Nephron (organoid): ENCODE results near the gene ASTL.
A peak's percentile ranks its signal among the peaks of the same experiment; 100 is the strongest.

ENCODE experiments used
- H3K27ac Mint-ChIP-seq, 3 experiments: 2 replicates each; pipeline ENCODE4 v1.8.0; 2020; ENCODE audit warnings: mixed read lengths in 3 of 3, mild to moderate bottlenecking in 2 of 3, moderate library complexity in 1 of 3
- H3K27me3 Mint-ChIP-seq: 2 replicates; pipeline ENCODE4 v1.8.0; 2021; ENCODE audit warnings: low read depth, mild to moderate bottlenecking, moderate library complexity, mixed read lengths
- H3K36me3 Mint-ChIP-seq: 2 replicates; pipeline ENCODE4 v1.8.0; 2020; ENCODE audit warnings: low read depth, mixed read lengths
- H3K4me1 Mint-ChIP-seq: 2 replicates; pipeline ENCODE4 v1.8.0; 2020; ENCODE audit warnings: mixed read lengths
- H3K4me3 Mint-ChIP-seq, 3 experiments: 2 replicates each; pipeline ENCODE4 v1.8.0; 2020; ENCODE audit warnings: mild to moderate bottlenecking in 3 of 3, mixed read lengths in 3 of 3, moderate library complexity in 2 of 3
- H3K9me3 Mint-ChIP-seq: 2 replicates; pipeline ENCODE4 v1.8.0; 2020; ENCODE audit warnings: mixed read lengths
- CTCF ChIP-seq, 3 experiments: fragments of 200-600 bp; sonication (generic); IDR thresholded peaks; one replicate each; pipeline ENCODE4 v1.5.0; 2021; ENCODE audit warnings: antibody characterized with exemption in 3 of 3; ENCODE audit not compliant: unreplicated experiment in 3 of 3

The ASTL gene

DNA sequence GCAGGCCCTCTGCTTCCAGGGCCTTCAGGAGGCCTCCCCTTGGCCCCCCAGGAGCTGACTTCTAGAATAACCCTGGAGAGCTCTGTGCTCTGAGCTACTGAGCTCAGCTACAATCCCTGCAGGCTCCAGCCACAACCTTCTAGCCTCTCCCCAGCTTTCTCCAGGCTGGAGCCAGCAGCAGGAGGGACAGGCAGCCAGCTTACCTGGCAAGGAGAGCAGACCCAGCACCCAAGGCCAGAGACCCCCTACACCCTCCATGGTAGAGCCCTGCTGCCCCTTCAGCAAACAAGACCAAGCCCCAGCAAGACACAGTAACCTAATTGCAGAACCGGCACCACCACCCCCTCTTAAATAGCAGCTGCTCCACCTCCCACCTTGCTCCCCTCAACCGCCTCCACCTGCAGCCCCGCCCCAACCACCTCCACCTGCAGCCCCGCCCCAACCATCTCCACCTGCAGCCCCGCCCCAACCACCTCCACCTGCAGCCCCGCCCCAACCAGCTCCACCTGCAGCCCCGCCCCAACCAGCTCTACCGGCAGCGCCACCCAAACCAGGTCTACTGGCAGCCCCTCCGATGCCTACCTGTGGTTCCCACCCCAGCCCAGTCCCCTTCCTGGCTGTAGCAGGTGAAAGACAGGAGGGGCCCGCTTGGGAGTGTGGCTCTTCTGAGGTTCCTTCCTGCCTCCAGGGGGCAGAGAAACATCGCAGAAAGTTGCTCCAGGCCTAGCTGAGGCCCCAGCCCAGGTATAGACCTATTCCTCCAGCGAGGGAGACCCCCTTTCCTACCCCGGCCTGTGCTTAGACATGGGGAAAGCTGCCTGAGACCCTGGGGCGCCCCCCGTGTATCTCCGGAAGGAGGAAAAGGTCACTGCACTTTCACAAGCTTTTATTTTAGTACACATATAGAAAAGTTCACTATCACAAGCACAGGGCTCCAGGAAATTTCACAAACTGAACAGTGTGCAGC, at the start of gene ASTL:
Gene ASTL (minus strand): TSS at position 324 of the 967 bp plus-strand sequence. CDS start 66 bp downstream, at position 258.
- peak; percentile 58 to 64 (median 61) for TF ChIP-seq CTCF (IDR thresholded peaks at IDR 0.05; ENCODE audit: unreplicated experiment in 3 of 3)
- Mint-ChIP-seq H3K4me3 (no peak within 1 kb of the TSS), H3K36me3 (no peaks in the 10 kb centered on the region), H3K4me1 (peaks cover 4% of the 10 kb centered on the region), H3K27me3 (peaks cover 28% of the 10 kb centered on the region), H3K9me3 (no peaks in the 10 kb centered on the region), H3K27ac (no peak within 1 kb of the TSS)

GRCh38 chr2:96186562-96186961, 48.3 kb upstream of the ASTL start:
- Mint-ChIP-seq H3K27me3 (no peaks in the 10 kb centered on the region), H3K36me3 (peaks cover 58% of the 10 kb centered on the region)

DNA sequence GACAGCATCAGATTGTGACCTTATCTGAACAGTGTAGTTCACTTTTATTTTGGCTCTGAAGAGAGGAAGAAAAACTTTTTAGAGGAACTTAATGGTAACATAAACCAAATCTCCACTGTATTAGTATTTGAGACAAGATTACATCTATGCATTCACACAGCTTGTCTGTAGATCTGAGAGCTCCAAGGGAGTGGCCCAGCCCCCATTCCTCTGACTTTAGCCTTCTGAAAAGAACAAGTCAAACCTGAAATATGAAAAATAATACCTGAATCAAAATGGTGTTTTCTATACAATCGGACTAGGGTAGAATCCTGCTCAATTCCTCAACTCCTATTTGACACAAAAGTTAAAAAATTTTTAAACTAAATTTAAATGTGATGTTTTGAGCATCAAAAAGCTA, 47.2 kb upstream of the ASTL start:
- Mint-ChIP-seq H3K27ac (no peak overlapping the region), H3K4me1 (no peaks in the 10 kb centered on the region), H3K36me3 (peaks cover 53% of the 10 kb centered on the region), H3K9me3 (no peaks in the 10 kb centered on the region), H3K4me3 (no peak overlapping the region), H3K27me3 (no peaks in the 10 kb centered on the region)
- no peak for TF ChIP-seq CTCF (IDR thresholded peaks at IDR 0.05; ENCODE audit: unreplicated experiment in 3 of 3)

More at GRCh38 chr2:96186562-96186961, 48.3 kb upstream of the ASTL start:
- TF ChIP-seq CTCF (IDR thresholded peaks at IDR 0.05; ENCODE audit: unreplicated experiment in 3 of 3), result no peak
- Mint-ChIP-seq H3K27ac (no peak overlapping the region), H3K4me1 (no peaks in the 10 kb centered on the region), H3K9me3 (no peaks in the 10 kb centered on the region), H3K4me3 (no peak overlapping the region)

- Mint-ChIP-seq H3K27ac (no peak overlapping the region), H3K36me3 (peaks cover 53% of the 10 kb centered on the region), H3K4me3 (no peak overlapping the region), H3K4me1 (no peaks in the 10 kb centered on the region), H3K9me3 (no peaks in the 10 kb centered on the region), H3K27me3 (peaks cover under 1% of the 10 kb centered on the region)
- no peak for TF ChIP-seq CTCF (IDR thresholded peaks at IDR 0.05; ENCODE audit: unreplicated experiment in 3 of 3)
Measured at GRCh38 chr2:96184989-96185388, 46.7 kb upstream of the ASTL start.

DNA sequence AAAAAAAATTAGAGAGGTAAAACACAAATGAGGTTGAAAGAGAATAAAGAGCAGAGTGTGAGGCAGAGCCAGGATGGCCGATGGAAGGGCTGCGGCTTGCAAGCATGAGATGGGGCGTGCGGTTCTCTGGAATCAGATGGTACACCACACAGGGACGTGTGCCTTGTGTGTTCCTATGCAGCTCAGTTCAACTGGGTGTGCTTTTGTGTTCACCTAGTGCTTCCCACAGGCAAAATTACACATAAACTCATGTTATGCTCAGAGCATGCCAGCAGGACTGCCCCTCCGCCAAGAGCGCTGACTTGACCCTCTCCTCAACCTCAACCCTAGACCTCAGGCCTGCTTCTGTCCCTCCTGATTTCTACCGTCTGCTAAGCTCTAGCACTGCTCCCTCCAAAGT, 45.9 kb upstream of the ASTL start:
- no peak for TF ChIP-seq CTCF (IDR thresholded peaks at IDR 0.05; ENCODE audit: unreplicated experiment in 3 of 3)
- Mint-ChIP-seq H3K4me3 (no peak overlapping the region), H3K4me1 (no peaks in the 10 kb centered on the region), H3K27me3 (peaks cover 4% of the 10 kb centered on the region), H3K36me3 (peaks cover 45% of the 10 kb centered on the region), H3K9me3 (no peaks in the 10 kb centered on the region), H3K27ac (no peak overlapping the region)
